Astrocyte (in vitro differentiated cells and primary cell): Measurements from ENCODE around the gene INTS6L. TPM values are rescaled to one million over a fixed set of nuclear protein-coding genes. Genes with fewer than 3 reads are reported as not detected.
"Not testable (repeated sequence)": the region's sequence is repeated elsewhere in the genome, so short reads cannot be mapped to it uniquely, and the experiment has no call there.

Experiments used
- DNase-seq: peaks from one replicate; pipeline ENCODE4 v3.0.0-alpha.2; 2010; ENCODE audit warnings: low read depth
- FAIRE-seq: peaks from 2 replicates; lab custom pipeline; 2011; peaks lifted over from hg19 to GRCh38; lab: Jason Lieb, UNC
- H2AFZ ChIP-seq: 2 replicates; pipeline ENCODE4 v1.6.0; 2012; ENCODE audit warnings: low read depth, low read length, inconsistent platforms
- H3K27ac ChIP-seq: 2 replicates; pipeline ENCODE4 v1.5.1; 2011; ENCODE audit warnings: low read depth, low read length, inconsistent platforms
- H3K27me3 ChIP-seq: 2 replicates; pipeline ENCODE4 v1.6.0; 2011; ENCODE audit warnings: low read length, inconsistent platforms; ENCODE audit not compliant: insufficient read depth
- H3K36me3 ChIP-seq: 2 replicates; pipeline ENCODE4 v1.5.1; 2011; ENCODE audit warnings: low read length, inconsistent platforms; ENCODE audit not compliant: insufficient read depth
- H3K4me1 ChIP-seq: 2 replicates; pipeline ENCODE4 v1.5.1; 2011; ENCODE audit warnings: low read length, inconsistent platforms; ENCODE audit not compliant: insufficient read depth
- H3K4me2 ChIP-seq: 2 replicates; pipeline ENCODE4 v1.6.0; 2012; ENCODE audit warnings: low read length, inconsistent platforms
- H3K4me3 ChIP-seq: 2 replicates; pipeline ENCODE4 v1.5.1; 2011; ENCODE audit warnings: low read depth, mild to moderate bottlenecking, low read length, inconsistent platforms; ENCODE audit not compliant: insufficient read depth
- H3K79me2 ChIP-seq: 2 replicates; pipeline ENCODE4 v1.6.0; 2012; ENCODE audit warnings: mild to moderate bottlenecking, low read length, inconsistent platforms; ENCODE audit not compliant: insufficient read depth
- H3K9ac ChIP-seq: 2 replicates; pipeline ENCODE4 v1.6.0; 2012; ENCODE audit warnings: mild to moderate bottlenecking, low read length, inconsistent platforms
- H3K9me3 ChIP-seq: 2 replicates; pipeline ENCODE4 v1.5.1; 2012; ENCODE audit warnings: low read depth, mild to moderate bottlenecking, low read length, inconsistent platforms; ENCODE audit not compliant: insufficient read depth
- H4K20me1 ChIP-seq: 2 replicates; pipeline ENCODE4 v1.6.0; 2012; ENCODE audit warnings: low read length, inconsistent platforms; ENCODE audit not compliant: insufficient read depth
- H3K27ac Mint-ChIP-seq: one replicate; pipeline ENCODE4 v1.8.0; 2021; ENCODE audit warnings: mild to moderate bottlenecking, mixed read lengths; ENCODE audit not compliant: unreplicated experiment
- H3K27me3 Mint-ChIP-seq: one replicate; pipeline ENCODE4 v1.8.0; 2021; ENCODE audit warnings: low read depth, mixed read lengths; ENCODE audit not compliant: unreplicated experiment
- H3K36me3 Mint-ChIP-seq: one replicate; pipeline ENCODE4 v1.8.0; 2021; ENCODE audit warnings: low read depth, mixed read lengths; ENCODE audit not compliant: unreplicated experiment
- H3K4me1 Mint-ChIP-seq: one replicate; pipeline ENCODE4 v1.8.0; 2021; ENCODE audit warnings: low read depth, mixed read lengths; ENCODE audit not compliant: unreplicated experiment
- H3K4me3 Mint-ChIP-seq: one replicate; pipeline ENCODE4 v1.8.0; 2021; ENCODE audit warnings: mild to moderate bottlenecking, moderate library complexity, mixed read lengths; ENCODE audit not compliant: unreplicated experiment
- H3K9me3 Mint-ChIP-seq: one replicate; pipeline ENCODE4 v1.8.0; 2021; ENCODE audit warnings: mild to moderate bottlenecking, mixed read lengths; ENCODE audit not compliant: unreplicated experiment
- EZH2 ChIP-seq: IDR thresholded peaks from 2 replicates; pipeline ENCODE4 v1.6.1; 2012; ENCODE audit warnings: mild to moderate bottlenecking, low read length, inconsistent platforms; ENCODE audit not compliant: insufficient read depth
- total RNA-seq: library from RNA; stranded (reverse); gene quantifications from 2 replicates; pipeline ENCODE4 v1.2.1, GENCODE V29; 2021
- TF ChIP-seq, protein P1 (sequence below): IDR thresholded peaks from 2 replicates; pipeline ENCODE4 v1.5.1; 2011; ENCODE audit warnings: low read depth, mild to moderate bottlenecking, inconsistent platforms, low read length, moderate library complexity; ENCODE audit not compliant: insufficient read depth

INTS6L gene
- total RNA-seq, 1 donor from 2014 or later, result 7.5 TPM

DNA sequence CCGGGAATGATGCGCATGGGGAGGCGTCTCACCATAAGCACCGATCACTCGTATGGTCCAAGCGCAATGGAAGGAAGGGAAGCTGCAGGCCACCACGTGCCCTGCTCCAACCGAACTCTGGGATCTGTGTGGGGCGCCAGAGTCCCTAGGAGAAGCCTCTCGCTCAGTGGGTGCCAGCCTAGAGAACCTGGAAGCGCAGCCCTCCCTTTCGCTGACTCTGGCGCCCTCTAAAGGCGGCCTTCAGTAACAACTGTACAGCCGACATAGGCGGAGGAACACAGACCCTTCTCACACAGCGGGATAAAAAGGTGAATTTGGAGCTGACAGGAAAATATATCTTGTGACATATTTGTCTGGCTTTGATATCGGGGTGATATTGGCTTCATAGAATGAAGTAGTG is 76.0 kb downstream of the INTS6L start:
- Mint-ChIP-seq H3K27ac (no peak overlapping the region), H3K9me3 (no peaks in the 10 kb centered on the region), H3K4me1 (no peaks in the 10 kb centered on the region), H3K27me3 (peaks cover 7% of the 10 kb centered on the region), H3K4me3 (no peak overlapping the region), H3K36me3 (no peaks in the 10 kb centered on the region)
- H2AFZ ChIP-seq, result no peak overlapping the region
- H4K20me1 ChIP-seq, result no peaks in the 10 kb centered on the region
- DNase-seq (no peak), FAIRE-seq (peak; percentile 54)
- H3K4me1 ChIP-seq, result no peaks in the 10 kb centered on the region
- H3K4me2 ChIP-seq, result no peak overlapping the region
- no peak overlapping the region for H3K27ac ChIP-seq
- no peaks in the 10 kb centered on the region for H3K79me2 ChIP-seq
- no peaks in the 10 kb centered on the region for H3K27me3 ChIP-seq
- no peak overlapping the region for H3K4me3 ChIP-seq
- TF ChIP-seq, protein P1, sequence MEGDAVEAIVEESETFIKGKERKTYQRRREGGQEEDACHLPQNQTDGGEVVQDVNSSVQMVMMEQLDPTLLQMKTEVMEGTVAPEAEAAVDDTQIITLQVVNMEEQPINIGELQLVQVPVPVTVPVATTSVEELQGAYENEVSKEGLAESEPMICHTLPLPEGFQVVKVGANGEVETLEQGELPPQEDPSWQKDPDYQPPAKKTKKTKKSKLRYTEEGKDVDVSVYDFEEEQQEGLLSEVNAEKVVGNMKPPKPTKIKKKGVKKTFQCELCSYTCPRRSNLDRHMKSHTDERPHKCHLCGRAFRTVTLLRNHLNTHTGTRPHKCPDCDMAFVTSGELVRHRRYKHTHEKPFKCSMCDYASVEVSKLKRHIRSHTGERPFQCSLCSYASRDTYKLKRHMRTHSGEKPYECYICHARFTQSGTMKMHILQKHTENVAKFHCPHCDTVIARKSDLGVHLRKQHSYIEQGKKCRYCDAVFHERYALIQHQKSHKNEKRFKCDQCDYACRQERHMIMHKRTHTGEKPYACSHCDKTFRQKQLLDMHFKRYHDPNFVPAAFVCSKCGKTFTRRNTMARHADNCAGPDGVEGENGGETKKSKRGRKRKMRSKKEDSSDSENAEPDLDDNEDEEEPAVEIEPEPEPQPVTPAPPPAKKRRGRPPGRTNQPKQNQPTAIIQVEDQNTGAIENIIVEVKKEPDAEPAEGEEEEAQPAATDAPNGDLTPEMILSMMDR, result peak; percentile 19
- no peak for TF ChIP-seq EZH2
- H3K36me3 ChIP-seq, result no peaks in the 10 kb centered on the region
- no peak overlapping the region for H3K9ac ChIP-seq
- no peaks in the 10 kb centered on the region for H3K9me3 ChIP-seq

DNA sequence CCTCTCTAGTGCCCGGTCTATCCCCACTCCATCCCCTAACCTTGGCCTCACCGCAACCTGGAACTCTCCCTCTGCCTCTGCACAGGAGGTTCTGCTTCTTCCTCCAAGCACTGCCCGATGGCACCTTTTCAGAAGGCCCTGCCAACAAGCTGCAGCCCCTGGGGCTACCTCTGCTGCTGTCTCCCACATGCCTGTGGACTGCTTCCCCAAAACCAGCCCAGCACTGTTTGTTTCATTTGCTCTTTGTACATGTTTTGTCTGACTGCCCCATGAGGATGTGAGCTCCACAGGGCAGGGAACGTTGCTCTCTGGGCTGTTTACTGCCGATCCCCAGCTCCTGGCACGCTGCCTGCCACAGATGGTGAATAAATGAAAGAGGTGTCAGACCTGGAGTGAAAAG is 85.4 kb downstream of the INTS6L start:
- H3K9me3 ChIP-seq, result no peaks in the 10 kb centered on the region
- Mint-ChIP-seq H3K27ac (no peak overlapping the region), H3K4me3 (no peak overlapping the region), H3K4me1 (no peaks in the 10 kb centered on the region), H3K27me3 (peaks cover 4% of the 10 kb centered on the region), H3K9me3 (no peaks in the 10 kb centered on the region), H3K36me3 (no peaks in the 10 kb centered on the region)
- no peaks in the 10 kb centered on the region for H3K36me3 ChIP-seq
- H3K4me1 ChIP-seq, result no peaks in the 10 kb centered on the region
- no peaks in the 10 kb centered on the region for H3K27me3 ChIP-seq
- no peaks in the 10 kb centered on the region for H4K20me1 ChIP-seq
- no peak overlapping the region for H3K4me3 ChIP-seq
- FAIRE-seq (no peak), DNase-seq (no peak)
- H2AFZ ChIP-seq, result no peak overlapping the region
- no peak for TF ChIP-seq EZH2
- TF ChIP-seq, protein P1, result no peak
- H3K27ac ChIP-seq, result no peak overlapping the region
- H3K9ac ChIP-seq, result no peak overlapping the region
- H3K79me2 ChIP-seq, result no peaks in the 10 kb centered on the region
- no peak overlapping the region for H3K4me2 ChIP-seq

DNA sequence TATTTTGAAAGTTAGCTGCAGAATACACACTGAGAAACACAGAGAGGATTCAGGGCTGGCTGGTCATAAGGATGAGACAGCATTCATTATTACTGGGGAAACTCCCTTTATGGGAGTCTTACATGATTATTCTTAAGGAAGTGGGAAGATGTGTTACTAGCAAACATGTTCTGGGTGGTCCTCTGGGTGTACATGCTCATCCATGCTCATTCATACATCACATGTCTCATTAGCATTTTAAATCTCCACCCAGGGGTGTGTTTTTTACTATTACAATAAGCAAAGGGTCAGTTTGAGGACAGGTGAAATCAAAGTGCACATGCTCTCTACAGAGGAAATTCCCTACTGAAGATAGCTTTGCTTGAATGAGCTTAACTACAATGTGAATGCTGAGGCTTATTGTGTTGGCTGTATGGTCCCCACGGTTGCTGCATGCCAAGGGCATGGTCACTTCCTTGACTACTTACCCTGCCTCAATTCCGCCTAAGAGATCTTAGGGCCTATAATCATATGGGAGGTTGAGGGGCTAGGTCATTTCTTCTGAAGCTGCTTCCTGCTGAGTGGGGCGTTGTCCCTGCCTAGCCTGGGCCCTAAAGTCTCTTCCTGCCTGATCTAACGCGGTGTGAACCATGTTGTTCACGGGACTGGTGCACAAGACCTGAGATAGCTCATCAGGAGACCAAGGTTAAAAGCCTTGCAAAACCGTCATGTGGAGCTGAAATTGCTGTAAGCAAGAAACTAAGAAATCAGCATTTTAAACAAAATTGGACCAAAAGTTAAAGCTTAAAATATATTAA is 104.1 kb downstream of the INTS6L start:
- not testable (repeated sequence) for H3K9me3 Mint-ChIP-seq, H3K4me3 ChIP-seq, H3K4me2 ChIP-seq, H4K20me1 ChIP-seq, H3K27ac ChIP-seq, DNase-seq, H3K79me2 ChIP-seq, H3K27ac Mint-ChIP-seq, H3K4me3 Mint-ChIP-seq, H3K36me3 ChIP-seq, H3K4me1 ChIP-seq, H3K27me3 ChIP-seq, H3K9ac ChIP-seq, H3K9me3 ChIP-seq, H3K27me3 Mint-ChIP-seq, H3K4me1 Mint-ChIP-seq, H3K36me3 Mint-ChIP-seq, H2AFZ ChIP-seq
- peak; percentile 95 for FAIRE-seq
